ENCODE measurements around the gene OXSR1. TPM values are rescaled to one million over a fixed set of nuclear protein-coding genes. Genes with fewer than 3 reads are reported as not detected.

OXSR1 gene
- total and polyA plus RNA-seq, 10 of the 15 experiments (the other 5 are each of a cell fraction or from before 2014, with no cell fraction given): 12.4 to 54.6 (median 35.7) TPM

DNA sequence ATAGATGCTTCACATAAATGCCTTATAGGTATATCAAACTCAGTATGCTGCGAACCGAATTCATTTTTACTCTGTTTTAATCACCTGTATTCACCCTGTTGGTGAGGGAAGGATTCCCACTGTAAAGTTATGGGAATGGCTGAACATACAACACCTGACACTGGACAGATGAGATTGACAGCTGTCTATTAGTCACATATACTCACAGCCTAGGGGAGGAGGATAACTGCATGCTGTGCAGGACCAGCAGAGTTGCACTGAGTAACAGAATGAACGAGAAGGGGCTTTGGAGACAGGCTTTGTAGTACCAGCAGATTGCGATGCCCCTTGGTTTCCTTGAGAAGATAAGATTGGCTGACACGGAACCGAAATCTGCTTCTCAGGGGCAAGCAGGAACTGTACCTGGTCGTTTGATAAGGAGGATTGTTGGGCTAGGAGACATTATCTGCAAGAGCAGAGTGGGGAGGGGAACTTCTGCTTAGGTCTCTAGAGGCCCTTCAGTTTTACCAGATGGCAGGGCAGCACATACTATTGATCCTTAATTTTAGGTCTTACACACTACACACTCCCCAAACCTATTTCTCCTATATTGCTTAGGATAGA is 56.8 kb downstream of the OXSR1 start:
- Histone ChIP-seq H3K27ac (ENCODE audit: control insufficient read depth, insufficient read depth) (no peak overlapping the region), H3K4me2 (ENCODE audit: control insufficient read depth, insufficient read depth) (no peak overlapping the region), H2AFZ (ENCODE audit: control insufficient read depth, low read depth, low read length) (no peak overlapping the region), H3K27me3 (replicated peaks in 1 of 2; ENCODE audit: control insufficient read depth in 2 of 2, insufficient read depth in 2 of 2, low read length in 1 of 2) (no peaks in the 10 kb centered on the region), H3K9me3 (replicated peaks; ENCODE audit: control insufficient read depth, insufficient read depth, low read length) (no peaks in the 10 kb centered on the region), H3K9ac (ENCODE audit: control insufficient read depth, insufficient read depth, low read length) (no peak overlapping the region), H3K36me3 (ENCODE audit: control insufficient read depth in 2 of 2, insufficient read depth in 2 of 2, low read length in 1 of 2) (peaks cover 5 to 26% of the 10 kb centered on the region in 2 experiments; a peak in 2 of 4 replicates), H3K4me1 (ENCODE audit: control insufficient read depth, insufficient read depth, low read length) (no peaks in the 10 kb centered on the region), H3K4me3 (no peak overlapping the region), H3K79me2 (ENCODE audit: control insufficient read depth, insufficient read depth, low read length) (no peaks in the 10 kb centered on the region; the same call in 1 of the 2 replicates), H4K20me1 (ENCODE audit: control insufficient read depth, insufficient read depth) (no peaks in the 10 kb centered on the region)
- intact Hi-C loops (cut with micrococcal nuclease; ENCODE audit: unreplicated experiment): no loop called here
- DNase-seq (ENCODE audit: low read depth, low spot score) (no peak), FAIRE-seq (no peak), ATAC-seq (no peak)
- SMC1A ChIA-PET (ENCODE audit: uncharacterized antibody, unreplicated experiment): interaction anchor here (1.4 kb wide), 1 partner anchor 8 kb away, joined by 6 read pairs; no protein-coding TSS in a partner anchor
- no peak for TF ChIP-seq KDM1A (IDR thresholded peaks at IDR 0.05; ENCODE audit: borderline replicate concordance)
- RAD21 ChIA-PET (ENCODE audit: unreplicated experiment): no interaction called here
- CTCF ChIA-PET: interaction anchor here (1.3 to 1.4 kb wide), 2 partner anchors 12 to 30 kb away, joined by 5 read pairs; no protein-coding TSS in a partner anchor
- 91% methylated on average over 7 of the region's 7 CpGs for WGBS (ENCODE audit: insufficient coverage, insufficient replicate concordance, low lambda C conversion rate, missing lambda C conversion rate)
- in situ Hi-C loops (cut with MboI): no loop called here
- POLR2A ChIA-PET: interaction anchor here (1.3 kb wide), 1 partner anchor 12 kb away, joined by 3 read pairs; no protein-coding TSS in a partner anchor
- no TSS peak for BruUV-seq (replicated peaks)

DNA sequence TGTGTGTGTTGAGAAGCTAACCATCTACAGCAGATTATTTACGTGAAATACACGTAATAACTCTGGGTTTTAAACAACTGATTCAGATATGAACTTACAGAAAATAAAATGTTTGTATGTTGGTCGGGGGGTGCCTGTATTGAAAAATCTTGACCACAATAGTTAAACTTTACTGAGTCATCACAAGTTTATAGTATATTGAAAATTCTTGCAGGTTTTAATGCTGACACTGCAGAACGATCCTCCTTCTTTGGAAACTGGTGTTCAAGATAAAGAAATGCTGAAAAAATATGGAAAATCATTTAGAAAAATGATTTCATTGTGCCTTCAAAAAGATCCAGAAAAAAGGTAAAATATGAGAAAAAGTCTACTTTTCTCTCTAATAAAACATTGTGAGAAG is 59.0 kb downstream of the OXSR1 start:
- RAD21 ChIA-PET (ENCODE audit: unreplicated experiment): interaction anchor here (1.3 kb wide), 1 partner anchor 60 kb away, joined by 3 read pairs; the partner anchor contains the start of gene OXSR1
- 88% methylated on average over 4 of the region's 4 CpGs for WGBS (ENCODE audit: insufficient coverage, insufficient replicate concordance, low lambda C conversion rate, missing lambda C conversion rate)
- Histone ChIP-seq H3K79me2 (ENCODE audit: control insufficient read depth, insufficient read depth, low read length) (no peaks in the 10 kb centered on the region), H3K27me3 (replicated peaks in 1 of 2; ENCODE audit: control insufficient read depth in 2 of 2, insufficient read depth in 2 of 2, low read length in 1 of 2) (no peaks in the 10 kb centered on the region), H3K4me3 (no peak overlapping the region), H4K20me1 (ENCODE audit: control insufficient read depth, insufficient read depth) (no peaks in the 10 kb centered on the region), H3K9me3 (replicated peaks; ENCODE audit: control insufficient read depth, insufficient read depth, low read length) (no peaks in the 10 kb centered on the region), H3K27ac (ENCODE audit: control insufficient read depth, insufficient read depth) (no peak overlapping the region), H3K4me1 (ENCODE audit: control insufficient read depth, insufficient read depth, low read length) (no peaks in the 10 kb centered on the region), H3K9ac (ENCODE audit: control insufficient read depth, insufficient read depth, low read length) (no peak overlapping the region), H3K36me3 (ENCODE audit: control insufficient read depth in 2 of 2, insufficient read depth in 2 of 2, low read length in 1 of 2) (peaks cover 5 to 18% of the 10 kb centered on the region in 2 experiments; a peak in 2 of 4 replicates), H3K4me2 (ENCODE audit: control insufficient read depth, insufficient read depth) (no peak overlapping the region), H2AFZ (ENCODE audit: control insufficient read depth, low read depth, low read length) (no peak overlapping the region)
- intact Hi-C loops (cut with micrococcal nuclease; ENCODE audit: unreplicated experiment) (no loop called here), in situ Hi-C loops (cut with MboI) (no loop called here)
- POLR2A ChIA-PET: no interaction called here
- TF ChIP-seq NKRF (conservative IDR thresholded peaks at IDR 0.05) (no peak), FOXK2 (IDR thresholded peaks at IDR 0.05) (no peak), PML (IDR thresholded peaks at IDR 0.05; ENCODE audit: low read length) (no peak)
- FAIRE-seq (no peak), DNase-seq (ENCODE audit: low read depth, low spot score) (no peak), ATAC-seq (no peak)
- CTCF ChIA-PET: interaction anchor here (1.0 to 1.1 kb wide), 2 partner anchors 53 to 87 kb away, joined by 3 read pairs; partner anchors contain the start of gene ACAA1
- SMC1A ChIA-PET (ENCODE audit: uncharacterized antibody, unreplicated experiment): interaction anchor here (1.2 to 1.9 kb wide), 2 partner anchors 13 to 93 kb away, joined by 4 to 7 read pairs; no protein-coding TSS in a partner anchor
- BruUV-seq (replicated peaks): no TSS peak

Data from GM12878 (cell line).